HG03342 (cell line): ENCODE data around the gene KPNA6.
"Not testable (repeated sequence)": the region's sequence is repeated elsewhere in the genome, so short reads cannot be mapped to it uniquely, and the experiment has no call there.

Experiments
- ATAC-seq: cut with Tn5 transposase; IDR thresholded peaks from one replicate; pipeline ENCODE4 v1.9.1; 2021; ENCODE audit warnings: mild to moderate bottlenecking, moderate library complexity; ENCODE audit not compliant: unreplicated experiment

The KPNA6 gene

GRCh38 chr1:32100359-32100758 lies 7.5 kb upstream of the KPNA6 start:
- no peak for ATAC-seq

GRCh38 chr1:32100807-32101708 lies 6.8 kb upstream of the KPNA6 start:
- no peak for ATAC-seq

- ATAC-seq = no peak
Measured at GRCh38 chr1:32104127-32104526, 3.7 kb upstream of the KPNA6 start.

- no peak for ATAC-seq
Measured at GRCh38 chr1:32105338-32105737, 2.5 kb upstream of the KPNA6 start.

- no peak for ATAC-seq
Measured at GRCh38 chr1:32106663-32107275, 1.1 kb upstream of the KPNA6 start.

- ATAC-seq = no peak
Measured at GRCh38 chr1:32111040-32111623, 3.3 kb downstream of the KPNA6 start.

GRCh38 chr1:32111789-32112188 lies 3.9 kb downstream of the KPNA6 start:
- ATAC-seq = no peak

GRCh38 chr1:32112806-32113375 lies 5.0 kb downstream of the KPNA6 start:
- no peak for ATAC-seq

- ATAC-seq = not testable (repeated sequence)
Measured at GRCh38 chr1:32113436-32113835, 5.6 kb downstream of the KPNA6 start.

GRCh38 chr1:32114420-32114819 lies 6.6 kb downstream of the KPNA6 start:
- no peak for ATAC-seq

- no peak for ATAC-seq
Measured at GRCh38 chr1:32115496-32115895, 7.6 kb downstream of the KPNA6 start.

- no peak for ATAC-seq
Measured at GRCh38 chr1:32116531-32116930, 8.7 kb downstream of the KPNA6 start.

- no peak for ATAC-seq
Measured at GRCh38 chr1:32122151-32122550, 14.3 kb downstream of the KPNA6 start.

- ATAC-seq = not testable (repeated sequence)
Measured at GRCh38 chr1:32123361-32123760, 15.5 kb downstream of the KPNA6 start.

- no peak for ATAC-seq
Measured at GRCh38 chr1:32125313-32125712, 17.5 kb downstream of the KPNA6 start.

- ATAC-seq = no peak
Measured at GRCh38 chr1:32126770-32127169, 18.9 kb downstream of the KPNA6 start.

- no peak for ATAC-seq
Measured at GRCh38 chr1:32127409-32128198, 19.7 kb downstream of the KPNA6 start.

- ATAC-seq = no peak
Measured at GRCh38 chr1:32128479-32128878, 20.6 kb downstream of the KPNA6 start.

- ATAC-seq = no peak
Measured at GRCh38 chr1:32128964-32129363, 21.1 kb downstream of the KPNA6 start.

- ATAC-seq = not testable (repeated sequence)
Measured at GRCh38 chr1:32133950-32134280, 26.1 kb downstream of the KPNA6 start.

- ATAC-seq = no peak
Measured at GRCh38 chr1:32137111-32137510, 29.3 kb downstream of the KPNA6 start.
